ENCODE measurements around the gene CYB561D2. TPM values are rescaled to one million over a fixed set of nuclear protein-coding genes. Genes with fewer than 3 reads are reported as not detected.

Gene CYB561D2
- total and polyA plus RNA-seq, 2 donors = 20.4 to 28.5 TPM

DNA sequence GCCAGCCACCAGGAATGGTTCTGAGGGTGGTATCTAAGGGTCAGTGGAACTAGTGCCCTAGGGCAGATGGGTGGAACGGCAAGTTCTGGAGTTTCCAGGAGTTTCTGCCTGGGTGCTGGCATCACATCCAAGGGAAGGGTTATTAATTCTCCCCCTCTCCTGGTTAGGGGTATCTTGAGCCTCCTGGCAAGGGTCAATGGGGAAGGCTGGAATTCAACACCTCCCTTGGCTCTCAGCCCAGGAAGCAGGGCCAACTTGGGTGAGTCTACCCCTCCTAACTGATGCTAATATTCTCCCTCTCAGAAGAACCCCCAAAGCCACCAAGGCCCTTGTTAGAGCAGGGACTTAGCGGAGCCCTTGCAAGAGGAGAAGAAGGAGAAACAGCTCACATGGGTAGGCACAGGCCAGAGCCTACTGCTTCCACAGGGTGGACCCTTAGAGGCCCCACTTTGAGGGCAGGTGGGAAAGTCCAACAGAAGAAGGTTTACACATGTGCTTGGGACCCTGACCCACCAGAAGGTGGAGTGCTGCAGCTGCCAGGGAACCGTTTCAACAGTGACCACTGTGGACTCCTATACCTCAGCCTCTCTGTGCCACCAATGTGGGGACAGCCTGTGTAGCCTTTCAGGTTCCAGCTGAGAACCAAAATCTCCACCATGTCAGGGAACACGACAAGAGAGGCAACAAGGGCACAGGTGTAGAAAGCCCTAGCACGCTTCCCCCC lies 5.3 kb downstream of the CYB561D2 start:
- Histone ChIP-seq H3K9me3 (ENCODE audit: control insufficient read depth in 2 of 2, insufficient read depth in 1 of 2, low read length in 1 of 2) (no peaks in the 10 kb centered on the region), H3K4me1 (ENCODE audit: control insufficient read depth in 2 of 2, insufficient read depth in 2 of 2, low read length in 2 of 2) (peaks cover 30 to 48% of the 10 kb centered on the region in 2 donors), H3K27me3 (ENCODE audit: control insufficient read depth in 2 of 2, insufficient read depth in 1 of 2, low read length in 1 of 2) (no peaks in the 10 kb centered on the region), H3K4me3 (ENCODE audit: low read length in 2 of 2) (no peak overlapping the region), H3K36me3 (ENCODE audit: control insufficient read depth in 2 of 2, insufficient read depth in 2 of 2, low read length in 1 of 2) (peaks cover 49 to 56% of the 10 kb centered on the region in 2 donors), H3K27ac (ENCODE audit: low read depth in 1 of 2, low read length in 1 of 2) (no peak overlapping the region)
- DNase-seq (ENCODE audit: low read depth in 6 of 9, low spot score in 9 of 9) = no peak
- WGBS = 89% methylated on average over 5 of the region's 5 CpGs

DNA sequence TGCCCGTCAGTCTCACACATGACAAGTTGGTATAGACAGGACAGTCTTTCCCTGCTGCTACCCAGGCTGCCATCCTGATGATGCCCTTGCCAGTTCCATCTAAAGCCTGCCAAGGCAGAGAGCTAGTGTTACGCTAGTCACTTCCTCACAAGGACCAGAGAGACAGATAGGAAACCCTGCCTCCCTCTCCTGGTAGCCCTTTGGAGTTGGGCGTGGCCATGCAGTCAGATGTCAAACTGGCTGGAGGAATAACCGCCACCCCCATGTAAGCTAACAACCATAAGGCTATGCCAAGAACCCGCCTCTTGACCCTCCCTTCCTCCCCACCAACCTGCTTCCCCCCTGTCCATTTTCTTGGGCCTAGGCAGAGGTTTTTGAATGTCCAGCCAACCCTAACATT lies 5.9 kb downstream of the CYB561D2 start:
- Histone ChIP-seq H3K36me3 (ENCODE audit: control insufficient read depth in 2 of 2, insufficient read depth in 2 of 2, low read length in 1 of 2) (peaks cover 49 to 56% of the 10 kb centered on the region in 2 donors), H3K4me1 (ENCODE audit: control insufficient read depth in 2 of 2, insufficient read depth in 2 of 2, low read length in 2 of 2) (peaks cover 26 to 43% of the 10 kb centered on the region in 2 donors), H3K27me3 (ENCODE audit: control insufficient read depth in 2 of 2, insufficient read depth in 1 of 2, low read length in 1 of 2) (no peaks in the 10 kb centered on the region), H3K4me3 (ENCODE audit: low read length in 2 of 2) (peak overlapping the region in 1 of 2 donors; percentile 4), H3K9me3 (ENCODE audit: control insufficient read depth in 2 of 2, insufficient read depth in 1 of 2, low read length in 1 of 2) (no peaks in the 10 kb centered on the region), H3K27ac (ENCODE audit: low read depth in 1 of 2, low read length in 1 of 2) (no peak overlapping the region)
- 96% methylated on average over 5 of the region's 5 CpGs for WGBS
- DNase-seq (ENCODE audit: low read depth in 6 of 9, low spot score in 9 of 9) = no peak

- peaks cover 49 to 51% of the 10 kb centered on the region in 2 donors for H3K36me3 ChIP-seq (ENCODE audit: control insufficient read depth in 2 of 2, insufficient read depth in 2 of 2, low read length in 1 of 2)
- H3K9me3 ChIP-seq (ENCODE audit: control insufficient read depth in 2 of 2, insufficient read depth in 1 of 2, low read length in 1 of 2) = no peaks in the 10 kb centered on the region
- H3K4me1 ChIP-seq (ENCODE audit: control insufficient read depth in 2 of 2, insufficient read depth in 2 of 2, low read length in 2 of 2) = peaks cover 23 to 39% of the 10 kb centered on the region in 2 donors
- H3K27ac ChIP-seq (ENCODE audit: low read depth in 1 of 2, low read length in 1 of 2) = no peak overlapping the region
- DNase-seq (ENCODE audit: low read depth in 6 of 9, low spot score in 9 of 9) = no peak
- H3K27me3 ChIP-seq (ENCODE audit: control insufficient read depth in 2 of 2, insufficient read depth in 1 of 2, low read length in 1 of 2) = no peaks in the 10 kb centered on the region
- H3K4me3 ChIP-seq (ENCODE audit: low read length in 2 of 2) = peak overlapping the region in 1 of 2 donors; percentile 83
- WGBS = 92% methylated on average over 1 of the region's 1 CpG
Measured at GRCh38 chr3:50357481-50357880, 6.8 kb downstream of the CYB561D2 start.

- Histone ChIP-seq H3K9me3 (ENCODE audit: control insufficient read depth in 2 of 2, insufficient read depth in 1 of 2, low read length in 1 of 2) (no peaks in the 10 kb centered on the region), H3K27ac (ENCODE audit: low read depth in 1 of 2, low read length in 1 of 2) (peak overlapping the region in 1 of 2 donors; percentile 2), H3K4me3 (ENCODE audit: low read length in 2 of 2) (peak overlapping the region; percentile 74 to 83), H3K27me3 (ENCODE audit: control insufficient read depth in 2 of 2, insufficient read depth in 1 of 2, low read length in 1 of 2) (no peaks in the 10 kb centered on the region), H3K4me1 (ENCODE audit: control insufficient read depth in 2 of 2, insufficient read depth in 2 of 2, low read length in 2 of 2) (peaks cover 23 to 39% of the 10 kb centered on the region in 2 donors), H3K36me3 (ENCODE audit: control insufficient read depth in 2 of 2, insufficient read depth in 2 of 2, low read length in 1 of 2) (peaks cover 42 to 44% of the 10 kb centered on the region in 2 donors)
- WGBS = 78% methylated on average over 24 of the region's 24 CpGs
- no peak for DNase-seq (ENCODE audit: low read depth in 6 of 9, low spot score in 9 of 9)
Measured at GRCh38 chr3:50358355-50358910, 7.8 kb downstream of the CYB561D2 start.

GRCh38 chr3:50358911-50359759 lies 8.5 kb downstream of the CYB561D2 start, which contains the start of gene TMEM115:
Gene TMEM115 (minus strand): TSS chr3:50359521. CDS start chr3:50359063, 458 bp downstream.
- Histone ChIP-seq H3K4me3 (ENCODE audit: low read length in 2 of 2) (peak within 1 kb of the TSS; percentile 74 to 83), H3K4me1 (ENCODE audit: control insufficient read depth in 2 of 2, insufficient read depth in 2 of 2, low read length in 2 of 2) (peaks cover 23 to 39% of the 10 kb centered on the region in 2 donors), H3K36me3 (ENCODE audit: control insufficient read depth in 2 of 2, insufficient read depth in 2 of 2, low read length in 1 of 2) (peaks cover 35 to 37% of the 10 kb centered on the region in 2 donors), H3K9me3 (ENCODE audit: control insufficient read depth in 2 of 2, insufficient read depth in 1 of 2, low read length in 1 of 2) (no peaks in the 10 kb centered on the region), H3K27me3 (ENCODE audit: control insufficient read depth in 2 of 2, insufficient read depth in 1 of 2, low read length in 1 of 2) (no peaks in the 10 kb centered on the region), H3K27ac (ENCODE audit: low read depth in 1 of 2, low read length in 1 of 2) (peak within 1 kb of the TSS; percentile 64 to 67)
- 4% methylated on average over 64 of the region's 64 CpGs for WGBS
- peak; percentile 92 to 99 (median 98) for DNase-seq (ENCODE audit: low read depth in 6 of 9, low spot score in 9 of 9)

GRCh38 chr3:50359760-50360110 lies 9.1 kb downstream of the CYB561D2 start:
- 37% methylated on average over 8 of the region's 8 CpGs for WGBS
- peak overlapping the region in 1 of 2 donors; percentile 83 for H3K4me3 ChIP-seq (ENCODE audit: low read length in 2 of 2)
- H3K36me3 ChIP-seq (ENCODE audit: control insufficient read depth in 2 of 2, insufficient read depth in 2 of 2, low read length in 1 of 2) = peaks cover 29 to 31% of the 10 kb centered on the region in 2 donors
- DNase-seq (ENCODE audit: low read depth in 6 of 9, low spot score in 9 of 9) = no peak
- no peak overlapping the region for H3K27ac ChIP-seq (ENCODE audit: low read depth in 1 of 2, low read length in 1 of 2)
- H3K27me3 ChIP-seq (ENCODE audit: control insufficient read depth in 2 of 2, insufficient read depth in 1 of 2, low read length in 1 of 2) = peaks cover 0 to 4% of the 10 kb centered on the region in 2 donors
- H3K9me3 ChIP-seq (ENCODE audit: control insufficient read depth in 2 of 2, insufficient read depth in 1 of 2, low read length in 1 of 2) = no peaks in the 10 kb centered on the region
- peaks cover 27 to 44% of the 10 kb centered on the region in 2 donors for H3K4me1 ChIP-seq (ENCODE audit: control insufficient read depth in 2 of 2, insufficient read depth in 2 of 2, low read length in 2 of 2)

DNA sequence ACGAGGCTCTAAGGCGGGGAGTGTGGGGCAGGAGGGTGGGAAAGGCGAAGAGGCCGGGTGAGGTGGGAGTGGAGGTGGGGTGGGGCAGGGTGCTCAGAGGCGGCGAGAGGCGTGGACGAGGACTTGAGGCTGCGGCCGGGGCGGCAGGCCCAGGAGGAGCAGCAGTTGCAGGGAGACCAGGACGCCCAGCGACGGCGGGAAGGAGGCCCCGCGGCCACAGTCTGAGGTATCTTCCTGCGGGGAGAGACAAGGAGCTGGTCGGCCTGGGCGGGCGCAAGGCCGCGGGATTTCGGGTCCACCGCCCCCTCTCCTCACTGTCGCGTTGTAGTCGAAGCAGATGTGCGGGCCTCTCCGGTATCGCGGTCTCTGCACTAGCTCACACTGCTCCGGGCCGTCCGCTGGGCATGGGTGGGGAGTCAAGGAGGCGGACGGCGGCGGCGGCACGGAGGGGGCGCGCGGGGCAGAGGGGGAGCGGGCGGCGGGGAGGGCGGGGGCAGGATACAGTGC lies 14.0 kb downstream of the CYB561D2 start:
- Histone ChIP-seq H3K27ac (ENCODE audit: low read depth in 1 of 2, low read length in 1 of 2) (no peak overlapping the region), H3K4me3 (ENCODE audit: low read length in 2 of 2) (peak overlapping the region; percentile 51 to 62), H3K27me3 (ENCODE audit: control insufficient read depth in 2 of 2, insufficient read depth in 1 of 2, low read length in 1 of 2) (peaks cover 0 to 4% of the 10 kb centered on the region in 2 donors), H3K4me1 (ENCODE audit: control insufficient read depth in 2 of 2, insufficient read depth in 2 of 2, low read length in 2 of 2) (peaks cover 11 to 24% of the 10 kb centered on the region in 2 donors), H3K9me3 (ENCODE audit: control insufficient read depth in 2 of 2, insufficient read depth in 1 of 2, low read length in 1 of 2) (no peaks in the 10 kb centered on the region), H3K36me3 (ENCODE audit: control insufficient read depth in 2 of 2, insufficient read depth in 2 of 2, low read length in 1 of 2) (no peaks in the 10 kb centered on the region)
- WGBS = 22% methylated on average over 48 of the region's 48 CpGs
- no peak for DNase-seq (ENCODE audit: low read depth in 6 of 9, low spot score in 9 of 9)

- peak; percentile 80 to 96 (median 89) for DNase-seq (ENCODE audit: low read depth in 6 of 9, low spot score in 9 of 9)
- Histone ChIP-seq H3K27me3 (ENCODE audit: control insufficient read depth in 2 of 2, insufficient read depth in 1 of 2, low read length in 1 of 2) (peaks cover 0 to 4% of the 10 kb centered on the region in 2 donors), H3K4me3 (ENCODE audit: low read length in 2 of 2) (peak overlapping the region; percentile 51 to 62)
Measured at GRCh38 chr3:50365080-50365841, 14.6 kb downstream of the CYB561D2 start.

More at GRCh38 chr3:50365080-50365841, 14.6 kb downstream of the CYB561D2 start:
- H3K4me1 ChIP-seq (ENCODE audit: control insufficient read depth in 2 of 2, insufficient read depth in 2 of 2, low read length in 2 of 2) = peaks cover 11 to 18% of the 10 kb centered on the region in 2 donors
- no peaks in the 10 kb centered on the region for H3K36me3 ChIP-seq (ENCODE audit: control insufficient read depth in 2 of 2, insufficient read depth in 2 of 2, low read length in 1 of 2)
- 4% methylated on average over 53 of the region's 53 CpGs for WGBS
- H3K27ac ChIP-seq (ENCODE audit: low read depth in 1 of 2, low read length in 1 of 2) = peak overlapping the region; percentile 92 to 95
- H3K9me3 ChIP-seq (ENCODE audit: control insufficient read depth in 2 of 2, insufficient read depth in 1 of 2, low read length in 1 of 2) = no peaks in the 10 kb centered on the region
